Pericardium fibroblast (primary cell): ENCODE data around the gene SRSF4. TPM values are rescaled to one million over a fixed set of nuclear protein-coding genes. Genes with fewer than 3 reads are reported as not detected.

Experiments
- total RNA-seq: library from RNA; depleted of rRNA; stranded (reverse); fragments of >200 nt; gene quantifications from 2 replicates; pipeline ENCODE4 v1.2.3, GENCODE V29; 2015

Gene SRSF4
- total RNA-seq, result 35.8 and 164 TPM in 2 replicates

DNA sequence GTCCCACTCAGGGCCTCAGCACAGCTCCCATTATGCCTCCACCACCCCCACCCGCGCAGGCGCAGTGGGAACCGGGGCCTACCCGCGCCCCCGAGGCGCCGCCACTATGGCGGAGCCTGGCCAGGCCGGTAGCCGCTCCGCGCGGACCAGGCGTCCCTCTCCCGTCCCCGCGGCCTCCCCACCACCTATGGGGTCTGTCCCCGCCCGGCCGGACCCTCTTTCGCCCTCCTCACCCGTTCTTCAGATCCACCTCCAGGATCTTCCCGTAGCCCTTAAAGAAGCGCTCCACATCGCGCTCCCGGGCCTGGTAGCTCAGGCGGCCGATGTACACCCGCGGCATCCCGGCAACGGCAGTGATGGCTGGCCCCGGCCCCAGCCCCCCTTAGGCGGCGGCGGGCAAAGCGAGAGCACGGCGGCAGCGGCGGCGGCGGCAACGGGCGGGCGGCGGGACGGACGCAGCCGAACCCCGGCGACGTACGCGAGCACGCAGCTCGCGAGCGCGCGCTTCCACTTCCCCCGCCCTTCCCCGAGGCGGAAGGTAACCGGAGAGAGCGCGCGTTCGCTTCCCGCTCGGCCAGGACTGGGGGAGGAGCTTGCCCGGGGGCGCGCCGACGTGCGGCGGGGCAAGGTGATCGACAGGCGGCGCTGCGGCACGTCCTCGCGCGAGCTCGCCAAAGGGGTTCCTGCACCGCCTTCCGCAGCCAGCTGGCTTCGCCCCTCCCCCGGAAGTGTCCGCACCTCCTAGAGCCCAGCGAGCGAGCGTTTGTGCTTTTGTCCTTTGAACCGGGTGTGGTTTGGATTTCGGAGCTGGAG lies at the start of gene SRSF4:
Gene SRSF4 (minus strand): TSS at position 488 of the 813 bp plus-strand sequence. CDS start 148 bp downstream, at position 340.

DNA sequence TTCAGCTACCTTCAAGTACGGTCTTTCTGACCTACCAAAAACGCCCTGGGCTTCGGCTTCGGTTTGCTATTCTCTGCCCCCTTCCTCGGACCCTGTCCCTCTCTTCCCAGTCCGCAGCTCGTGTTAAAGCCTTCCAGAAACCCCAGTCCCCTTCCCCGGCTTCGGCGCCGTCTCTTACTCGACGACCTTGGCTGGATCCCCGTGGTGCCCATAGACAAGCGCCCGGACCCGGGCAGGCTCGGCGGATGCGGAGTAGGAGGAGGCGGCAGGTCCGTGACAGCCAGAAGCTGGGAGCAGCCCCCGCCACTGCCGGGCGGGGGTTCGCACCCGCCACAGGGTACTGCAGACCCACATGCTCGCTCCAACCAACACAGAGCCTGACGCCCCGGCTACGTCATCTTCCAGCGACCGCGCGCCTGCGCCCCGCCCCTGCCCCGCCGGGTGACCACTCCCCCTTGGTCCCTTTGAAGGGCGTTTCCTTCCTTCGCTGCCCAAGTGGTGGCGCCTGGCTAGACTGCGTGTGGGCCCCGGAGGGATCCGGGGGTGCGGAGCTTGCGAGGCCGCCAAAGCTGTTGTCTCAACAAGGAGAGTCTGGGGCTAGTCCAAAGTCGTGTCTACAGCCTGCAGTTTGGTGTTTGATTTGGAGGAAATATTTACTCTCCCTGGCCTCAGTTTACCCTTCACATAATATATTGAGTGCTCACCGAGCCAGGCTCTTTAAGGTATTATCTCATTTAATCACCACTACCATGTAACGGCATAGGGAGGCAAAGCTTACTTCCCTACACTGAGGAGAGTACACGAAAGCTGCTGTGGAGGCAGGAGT lies 49.1 kb upstream of the SRSF4 start, which contains the start of gene MECR:
Gene MECR (minus strand): TSS at position 382 of the 826 bp plus-strand sequence. CDS start 28 bp downstream, at position 354.

DNA sequence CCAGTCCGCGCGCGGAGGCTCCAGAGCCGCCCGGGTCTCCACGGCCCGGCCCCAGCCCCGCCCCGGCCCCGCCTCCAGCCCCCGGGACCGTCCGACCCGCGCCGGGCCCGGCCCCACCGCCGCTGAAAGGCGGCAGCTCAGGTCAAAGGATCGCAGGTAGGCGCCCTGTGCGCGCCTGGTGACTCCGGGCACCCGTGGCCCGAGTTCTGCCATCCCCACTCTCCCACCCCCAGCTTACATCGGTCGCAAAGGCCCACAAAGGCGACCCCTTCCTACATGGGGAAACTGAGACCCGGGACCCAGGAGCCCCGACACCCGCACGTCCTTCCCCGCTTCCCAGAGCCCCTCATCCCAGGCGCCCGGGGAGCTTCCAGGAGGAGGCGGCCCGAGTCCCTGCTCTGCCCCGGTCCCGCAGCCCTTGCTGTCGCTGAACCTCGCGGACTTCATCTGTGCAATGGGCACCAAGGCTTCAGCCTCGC lies 57.8 kb downstream of the SRSF4 start, which contains the start of gene TMEM200B:
Gene TMEM200B (minus strand): TSS at position 17 of the 479 bp plus-strand sequence. CDS start 2,075 bp downstream, outside the sequence.

Other genes with a start within 250 kb of the SRSF4 start
- gene TMEM200B, start 58.0 kb downstream of the SRSF4 start, total RNA-seq, result 23.2 and 25.4 TPM in 2 replicates
- gene MECR, start 49.0 kb upstream of the SRSF4 start, total RNA-seq, result 18.0 and 28.0 TPM in 2 replicates
- 26.8 and 35.8 TPM in 2 replicates for gene PTPRU, start 54.6 kb upstream of the SRSF4 start, total RNA-seq